Measurements from ENCODE around the gene PEX11G.
A peak's percentile ranks its signal among the peaks of the same experiment; 100 is the strongest.

PEX11G gene

GRCh38 chr19:7521551-7522071 is 32.8 kb upstream of the PEX11G start:
- DNase-seq = no peak

DNA sequence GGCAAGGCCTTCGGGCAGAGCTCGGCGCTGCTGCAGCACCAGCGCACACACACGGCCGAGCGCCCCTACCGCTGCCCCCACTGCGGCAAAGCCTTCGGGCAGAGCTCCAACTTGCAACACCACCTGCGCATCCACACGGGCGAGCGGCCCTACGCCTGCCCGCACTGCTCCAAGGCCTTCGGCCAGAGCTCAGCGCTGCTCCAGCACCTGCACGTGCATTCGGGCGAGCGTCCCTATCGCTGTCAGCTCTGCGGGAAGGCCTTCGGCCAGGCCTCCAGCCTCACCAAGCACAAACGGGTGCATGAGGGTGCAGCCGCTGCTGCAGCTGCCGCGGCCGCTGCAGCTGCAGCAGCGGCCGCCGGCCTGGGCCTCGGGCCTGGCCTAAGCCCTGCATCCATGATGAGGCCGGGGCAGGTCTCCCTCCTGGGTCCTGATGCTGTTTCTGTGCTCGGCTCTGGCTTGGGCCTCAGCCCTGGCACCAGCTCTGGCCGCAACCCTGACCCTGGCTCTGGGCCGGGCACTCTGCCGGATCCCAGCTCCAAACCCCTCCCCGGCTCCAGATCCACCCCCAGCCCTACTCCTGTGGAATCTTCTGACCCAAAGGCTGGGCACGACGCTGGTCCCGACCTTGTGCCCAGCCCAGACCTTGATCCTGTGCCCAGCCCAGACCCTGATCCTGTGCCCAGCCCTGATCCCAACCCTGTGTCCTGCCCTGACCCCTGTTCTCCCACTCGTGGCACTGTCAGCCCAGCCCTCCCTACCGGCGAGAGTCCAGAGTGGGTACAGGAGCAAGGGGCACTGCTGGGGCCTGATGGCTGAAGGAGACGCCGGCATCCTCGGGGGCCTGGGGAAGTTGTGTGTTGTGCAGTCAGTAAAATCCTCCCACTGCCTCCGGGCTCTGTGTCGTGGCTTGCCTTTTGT is 31.6 kb upstream of the PEX11G start:
- DNase-seq = no peak

GRCh38 chr19:7519361-7520130 is 30.7 kb upstream of the PEX11G start:
- DNase-seq = no peak

- DNase-seq = no peak
Measured at GRCh38 chr19:7516878-7517277, 28.0 kb upstream of the PEX11G start.

GRCh38 chr19:7516333-7516732 is 27.5 kb upstream of the PEX11G start:
- no peak for DNase-seq

DNA sequence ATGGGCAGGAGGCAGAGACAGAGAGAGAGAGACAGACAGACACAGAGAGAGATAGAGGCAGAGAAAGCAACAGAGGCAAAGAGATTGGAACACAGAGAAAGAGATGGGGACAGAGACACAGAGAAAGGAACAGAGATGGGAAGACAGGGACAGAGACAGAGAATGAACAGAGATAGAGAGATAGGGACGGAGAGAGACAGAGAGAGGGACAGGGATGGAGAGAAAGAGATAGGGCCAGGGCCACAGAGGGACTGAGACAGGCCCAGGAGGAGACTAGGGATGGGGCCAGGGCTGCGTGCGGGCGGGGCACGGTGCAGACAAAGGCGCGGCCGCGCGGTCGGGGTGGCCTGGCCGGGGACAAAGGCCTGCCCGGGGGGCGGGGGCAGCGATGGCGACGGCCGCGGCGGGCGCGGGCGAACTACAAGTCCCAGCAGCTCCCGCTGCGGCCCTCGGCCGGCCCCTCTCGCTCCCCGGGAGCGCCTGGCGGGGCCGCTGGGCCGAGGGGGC is 26.9 kb upstream of the PEX11G start, which contains the start of gene ZNF358:
ZNF358 (plus strand) TSS at position 459 of the 507 bp plus-strand sequence. CDS start 3,140 bp downstream, outside the sequence.
- peak; percentile 71 for DNase-seq

DNA sequence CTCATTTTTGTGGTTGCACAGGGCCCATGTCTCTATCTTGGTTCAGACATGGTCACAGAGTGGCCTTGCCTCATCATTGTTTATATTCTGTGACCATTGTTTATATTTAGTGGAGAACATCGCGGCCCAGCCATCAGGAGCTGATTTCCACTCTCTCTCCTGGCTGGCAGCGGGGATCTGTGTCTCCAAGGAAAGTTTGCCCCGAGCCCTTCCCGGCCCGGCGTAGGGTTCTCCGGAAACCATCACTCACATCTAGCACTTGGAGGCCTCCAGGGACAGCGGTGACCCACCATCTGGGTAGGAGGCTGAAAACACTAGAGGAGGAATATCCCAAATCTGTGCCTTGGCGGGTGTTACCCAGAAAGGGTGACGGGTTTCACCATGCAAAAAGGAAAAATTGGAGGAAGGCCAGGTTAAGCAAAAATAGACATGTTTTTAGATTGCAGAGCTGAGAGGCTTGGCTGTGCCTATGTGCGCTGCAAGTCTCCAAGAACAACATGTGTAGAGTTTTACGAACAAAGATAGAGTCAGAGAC is 26.3 kb upstream of the PEX11G start:
- no peak for DNase-seq

DNA sequence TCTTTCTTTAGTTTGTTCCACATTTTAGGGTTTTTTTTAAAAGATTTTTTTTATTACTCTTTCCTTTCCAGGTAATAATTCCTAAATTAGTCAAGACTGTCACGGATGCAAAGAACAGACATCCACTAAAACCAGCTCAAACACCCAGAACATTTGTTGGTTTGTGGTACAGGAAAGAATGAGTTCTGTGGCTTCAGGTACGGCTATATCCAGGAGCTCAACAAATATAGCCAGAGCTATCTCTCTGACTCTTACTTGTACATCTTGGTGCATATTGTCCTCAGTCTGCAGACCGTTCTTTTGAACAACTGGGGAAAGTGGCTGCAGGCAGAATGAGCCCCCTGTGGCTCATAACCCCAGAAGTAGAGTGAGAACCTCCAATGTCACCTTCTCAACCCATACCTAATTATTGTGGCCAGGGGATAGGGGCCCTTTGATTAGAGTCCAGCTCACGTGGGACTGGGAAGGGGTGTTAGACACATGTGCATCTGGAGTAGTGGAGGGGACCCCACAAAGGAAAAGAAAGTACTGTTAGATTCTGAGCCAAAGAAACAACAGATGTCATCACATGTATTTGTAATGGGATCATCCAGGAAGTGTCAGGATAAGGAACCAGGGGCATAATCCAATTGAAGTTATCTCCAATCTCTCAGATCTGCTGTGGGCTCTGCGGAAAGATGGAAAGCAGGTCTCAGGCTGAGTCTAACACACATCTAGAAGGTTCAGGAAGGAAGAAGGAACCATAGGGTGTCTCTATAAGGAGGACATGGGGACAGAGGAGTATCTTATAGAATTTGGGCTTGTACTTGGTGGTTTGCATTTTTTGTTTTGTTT is 25.2 kb upstream of the PEX11G start:
- no peak for DNase-seq

DNA sequence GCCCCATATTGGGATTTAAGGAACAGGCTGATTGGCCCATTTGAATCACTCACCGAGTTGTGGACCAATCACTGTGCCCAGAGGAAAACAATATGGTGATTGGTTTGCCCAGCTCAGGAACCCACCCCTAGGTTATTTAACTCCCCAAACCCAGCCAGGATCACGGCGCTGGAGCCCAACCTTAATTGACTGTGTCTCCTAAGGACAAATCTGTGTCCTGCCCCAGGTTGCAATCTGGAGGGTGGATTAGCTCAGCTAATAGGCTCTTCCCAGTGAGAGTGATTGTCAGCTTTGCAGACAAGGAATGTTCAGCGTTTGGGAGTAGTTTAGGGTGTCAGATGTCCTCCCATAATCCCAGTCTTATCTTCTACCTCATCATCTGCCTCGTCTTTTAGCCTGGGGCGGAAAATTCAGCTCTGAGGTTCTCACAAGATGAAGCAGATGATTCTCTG is 23.6 kb upstream of the PEX11G start:
- no peak for DNase-seq

GRCh38 chr19:7509625-7510024 is 20.8 kb upstream of the PEX11G start:
- DNase-seq = no peak

DNA sequence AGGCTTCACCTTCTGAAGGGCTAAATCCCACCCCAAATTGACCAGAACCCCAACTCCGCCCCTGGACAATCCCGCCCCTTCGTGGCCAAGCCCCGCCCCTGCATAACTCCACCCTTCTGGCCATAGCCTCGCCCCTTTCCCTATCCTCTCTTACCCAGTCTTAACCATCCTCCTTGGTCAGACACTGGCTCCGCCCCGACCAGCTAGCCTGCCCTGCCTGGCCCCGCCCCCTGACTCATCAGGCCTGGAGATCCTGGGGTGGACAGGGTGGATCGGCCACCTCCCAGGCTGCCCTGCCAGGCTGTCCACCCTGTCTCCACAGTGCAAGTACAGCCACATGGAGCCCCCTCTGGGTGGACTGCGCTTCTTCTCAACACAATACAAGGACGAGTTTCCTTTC is 19.0 kb upstream of the PEX11G start:
- DNase-seq = peak; percentile 29

GRCh38 chr19:7506385-7507328 is 17.8 kb upstream of the PEX11G start:
- peak; percentile 83 for DNase-seq

DNA sequence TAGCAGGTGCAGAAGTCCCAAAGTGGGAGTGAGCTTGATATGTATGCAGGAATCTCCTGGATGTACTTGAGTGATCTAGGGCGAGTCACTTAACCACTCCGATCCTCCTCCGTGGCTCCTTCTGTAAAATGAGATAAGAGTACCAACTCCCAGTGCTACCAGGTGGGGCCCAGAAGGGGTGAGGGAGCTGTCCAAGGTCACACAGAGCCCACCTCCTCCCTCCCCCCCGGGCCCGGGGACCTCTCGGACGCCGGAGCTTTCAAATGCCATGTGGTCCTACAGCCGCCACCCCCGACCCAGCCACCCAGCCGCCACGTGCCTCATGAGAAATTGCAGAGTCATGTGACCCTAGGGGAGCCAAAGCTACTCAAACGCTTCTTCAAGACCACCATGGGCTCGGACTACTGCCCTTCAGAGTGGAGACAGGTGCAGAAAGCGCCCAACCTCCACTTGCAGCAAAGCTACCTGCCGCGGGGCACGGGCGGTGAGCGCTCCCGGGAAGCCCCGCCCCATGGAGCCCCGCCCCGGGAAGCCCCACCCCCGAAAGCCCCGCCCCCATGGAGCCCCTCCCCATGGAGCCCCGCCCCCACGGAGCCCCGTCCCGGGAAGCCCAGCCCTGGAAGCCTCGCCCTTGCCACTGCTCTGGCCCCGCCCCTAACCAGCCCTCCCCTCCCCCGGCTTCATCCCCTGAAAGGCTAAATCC is 17.0 kb upstream of the PEX11G start:
- DNase-seq = peak; percentile 83

GRCh38 chr19:7505288-7505681 is 16.4 kb upstream of the PEX11G start:
- peak; percentile 71 for DNase-seq

DNA sequence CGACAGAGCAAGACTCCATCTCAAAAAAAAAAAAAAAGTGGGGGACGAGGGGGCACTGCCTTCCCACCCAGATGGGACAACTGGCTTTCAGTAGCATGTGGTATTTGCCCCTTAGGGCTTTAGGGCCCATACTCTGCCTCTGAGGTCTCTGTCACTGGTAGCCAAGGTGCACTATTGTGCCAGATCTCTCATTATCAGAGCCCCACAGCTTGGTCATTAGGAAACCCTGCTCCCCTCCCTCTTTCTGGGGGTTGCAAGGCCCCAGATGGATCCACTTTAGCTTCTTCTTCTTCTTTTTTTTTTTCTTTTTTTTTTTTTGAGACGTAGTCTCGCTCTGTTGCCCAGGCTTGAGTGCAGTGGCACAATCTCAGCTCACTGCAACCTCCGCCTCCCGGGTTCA is 15.8 kb upstream of the PEX11G start:
- no peak for DNase-seq

GRCh38 chr19:7502552-7502951 is 13.7 kb upstream of the PEX11G start:
- DNase-seq = no peak

DNA sequence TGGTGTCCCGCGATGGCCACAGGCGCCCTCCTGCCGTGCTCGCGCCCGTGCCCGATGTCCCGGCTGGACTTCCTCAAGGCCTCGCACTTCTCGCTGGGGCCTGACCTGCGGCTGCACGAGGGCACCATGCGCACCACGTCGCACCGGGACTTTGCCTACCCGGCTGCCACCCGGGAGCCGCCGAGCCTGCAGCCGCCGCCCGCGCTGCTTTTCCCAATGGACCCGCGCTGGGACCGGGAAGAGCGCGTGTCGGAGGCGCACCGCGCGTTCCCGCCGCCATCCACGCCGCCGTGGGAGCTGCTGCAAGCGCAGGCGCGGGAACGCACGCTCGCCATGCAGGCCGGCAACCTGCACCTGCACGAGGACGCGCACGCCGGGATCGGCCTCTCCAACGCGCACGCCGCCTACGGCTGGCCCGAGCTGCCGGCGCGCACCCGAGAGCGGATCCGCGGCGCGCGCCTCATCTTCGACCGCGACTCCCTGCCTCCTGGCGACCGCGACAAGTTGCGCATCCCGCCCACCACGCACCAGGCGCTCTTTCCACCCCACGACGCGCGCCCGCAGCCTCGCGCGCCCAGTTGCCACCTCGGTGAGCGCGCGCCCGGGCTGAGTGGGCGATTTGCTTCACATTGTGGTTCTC is 12.1 kb upstream of the PEX11G start:
- peak; percentile 90 for DNase-seq

DNA sequence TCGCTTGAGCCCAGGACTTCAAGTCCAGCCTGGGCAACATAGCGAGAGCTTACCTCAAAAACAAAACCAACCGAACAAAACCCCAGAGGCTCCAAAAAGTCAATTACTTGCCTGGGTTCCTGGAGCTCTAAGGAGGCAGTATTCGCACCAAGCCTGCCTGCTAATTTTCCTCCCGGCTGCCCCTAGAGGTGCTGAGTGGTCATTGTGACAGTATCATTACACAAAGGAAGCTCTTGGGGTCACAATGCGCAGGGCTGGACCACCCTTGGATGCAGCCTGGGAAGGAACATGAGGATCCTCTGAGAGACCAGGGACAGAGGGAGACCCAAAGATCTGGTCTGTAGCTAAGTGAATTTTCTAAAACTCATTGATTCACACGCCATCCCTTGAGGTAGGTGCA is 8.5 kb upstream of the PEX11G start:
- DNase-seq = no peak

- DNase-seq = no peak
Measured at GRCh38 chr19:7494416-7495098, 5.7 kb upstream of the PEX11G start.

All from NCI-H345 (cell line).